Activated naive CD4-positive, alpha-beta T cell treated with anti-CD3 and anti-CD28 coated beads, Interleukin-2, amount 10 ng/mL, durations not matched to agents 7 days and 5 days (primary cell): ENCODE measurements around the gene CDKAL1.
"Not testable (repeated sequence)": the region's sequence is repeated elsewhere in the genome, so short reads cannot be mapped to it uniquely, and the experiment has no call there.

Experiments
- CTCF ChIA-PET: fragments of 350-600 bp; sonication (Branson Sonifier 250); formaldehyde crosslinking; loops from one replicate; lab custom pipeline; 2021; ENCODE audit warnings: antibody characterized with exemption; lab: Charles Lee
- DNase-seq: peaks from one replicate; pipeline ENCODE4 v3.0.0-alpha.2; 2020
- H3K27ac Mint-ChIP-seq: one replicate; pipeline ENCODE4 v1.8.0; 2021; ENCODE audit warnings: mild to moderate bottlenecking, moderate library complexity, mixed read lengths
- H3K27me3 Mint-ChIP-seq: one replicate; pipeline ENCODE4 v1.8.0; 2021; ENCODE audit warnings: mild to moderate bottlenecking, mixed read lengths
- H3K36me3 Mint-ChIP-seq: one replicate; pipeline ENCODE4 v1.8.0; 2021; ENCODE audit warnings: mixed read lengths
- H3K4me1 Mint-ChIP-seq: one replicate; pipeline ENCODE4 v1.8.0; 2021; ENCODE audit warnings: mixed read lengths
- H3K4me3 Mint-ChIP-seq: one replicate; pipeline ENCODE4 v1.8.0; 2021; ENCODE audit warnings: mild to moderate bottlenecking, moderate library complexity, mixed read lengths
- H3K9me3 Mint-ChIP-seq: one replicate; pipeline ENCODE4 v1.8.0; 2021; ENCODE audit warnings: mixed read lengths

Gene CDKAL1

GRCh38 chr6:21188505-21189223, 654.4 kb downstream of the CDKAL1 start:
- Mint-ChIP-seq H3K27me3 (no peaks in the 10 kb centered on the region), H3K4me1 (peaks cover 13% of the 10 kb centered on the region), H3K36me3 (no peaks in the 10 kb centered on the region), H3K9me3 (peaks cover 1% of the 10 kb centered on the region), H3K27ac (no peak overlapping the region), H3K4me3 (no peak overlapping the region)
- DNase-seq: no peak
- CTCF ChIA-PET: no interaction called here

- no peak overlapping the region for H3K4me3 Mint-ChIP-seq
- peaks cover 2% of the 10 kb centered on the region for H3K9me3 Mint-ChIP-seq
- H3K27me3 Mint-ChIP-seq: no peaks in the 10 kb centered on the region
- no peak for DNase-seq
- H3K4me1 Mint-ChIP-seq: peaks cover 13% of the 10 kb centered on the region
- H3K27ac Mint-ChIP-seq: no peak overlapping the region
- H3K36me3 Mint-ChIP-seq: no peaks in the 10 kb centered on the region
- CTCF ChIA-PET: interaction anchor here (0.6 to 0.7 kb wide), 2 partner anchors 12 to 399 kb away, joined by 3 to 4 read pairs; no protein-coding TSS in a partner anchor
These were observed 655.5 kb downstream of the CDKAL1 start for GRCh38 chr6:21189759-21190158.

- H3K27ac Mint-ChIP-seq: no peak overlapping the region
- H3K27me3 Mint-ChIP-seq: no peaks in the 10 kb centered on the region
- peaks cover 2% of the 10 kb centered on the region for H3K9me3 Mint-ChIP-seq
- DNase-seq: no peak
- H3K4me1 Mint-ChIP-seq: peaks cover 13% of the 10 kb centered on the region
- CTCF ChIA-PET: no interaction called here
- no peaks in the 10 kb centered on the region for H3K36me3 Mint-ChIP-seq
- no peak overlapping the region for H3K4me3 Mint-ChIP-seq
These were observed 656.4 kb downstream of the CDKAL1 start for GRCh38 chr6:21190701-21191100.

- no peaks in the 10 kb centered on the region for H3K36me3 Mint-ChIP-seq
- no peak overlapping the region for H3K4me3 Mint-ChIP-seq
- CTCF ChIA-PET: no interaction called here
- no peak for DNase-seq
- peaks cover 2% of the 10 kb centered on the region for H3K9me3 Mint-ChIP-seq
- no peaks in the 10 kb centered on the region for H3K27me3 Mint-ChIP-seq
- H3K4me1 Mint-ChIP-seq: peaks cover 14% of the 10 kb centered on the region
- no peak overlapping the region for H3K27ac Mint-ChIP-seq
These were observed 659.7 kb downstream of the CDKAL1 start for GRCh38 chr6:21193790-21194475.

GRCh38 chr6:21195301-21195700, 661.0 kb downstream of the CDKAL1 start:
- H3K27ac Mint-ChIP-seq, H3K36me3 Mint-ChIP-seq, H3K9me3 Mint-ChIP-seq, H3K27me3 Mint-ChIP-seq, DNase-seq, CTCF ChIA-PET, H3K4me3 Mint-ChIP-seq: not testable (repeated sequence)
- peaks cover 12% of the 10 kb centered on the region for H3K4me1 Mint-ChIP-seq

- no peaks in the 10 kb centered on the region for H3K36me3 Mint-ChIP-seq
- CTCF ChIA-PET: no interaction called here
These were observed 663.9 kb downstream of the CDKAL1 start for GRCh38 chr6:21198032-21198640.

GRCh38 chr6:21199262-21199661, 665.0 kb downstream of the CDKAL1 start:
- no peak overlapping the region for H3K4me3 Mint-ChIP-seq
- no peaks in the 10 kb centered on the region for H3K36me3 Mint-ChIP-seq
- no peak overlapping the region for H3K27ac Mint-ChIP-seq
- H3K4me1 Mint-ChIP-seq: peaks cover 4% of the 10 kb centered on the region
- CTCF ChIA-PET: no interaction called here
- H3K9me3 Mint-ChIP-seq: no peaks in the 10 kb centered on the region
- DNase-seq: no peak
- H3K27me3 Mint-ChIP-seq: no peaks in the 10 kb centered on the region

More at GRCh38 chr6:21198032-21198640, 663.9 kb downstream of the CDKAL1 start:
- no peak overlapping the region for H3K27ac Mint-ChIP-seq
- H3K4me1 Mint-ChIP-seq: peaks cover 4% of the 10 kb centered on the region
- H3K4me3 Mint-ChIP-seq: no peak overlapping the region
- peaks cover 2% of the 10 kb centered on the region for H3K9me3 Mint-ChIP-seq
- DNase-seq: no peak
- H3K27me3 Mint-ChIP-seq: no peaks in the 10 kb centered on the region

- H3K27me3 Mint-ChIP-seq: no peaks in the 10 kb centered on the region
- peaks cover 4% of the 10 kb centered on the region for H3K4me1 Mint-ChIP-seq
- peaks cover 2% of the 10 kb centered on the region for H3K36me3 Mint-ChIP-seq
- H3K4me3 Mint-ChIP-seq: no peak overlapping the region
- H3K9me3 Mint-ChIP-seq: peaks cover 3% of the 10 kb centered on the region
- DNase-seq: no peak
- no peak overlapping the region for H3K27ac Mint-ChIP-seq
- CTCF ChIA-PET: no interaction called here
These were observed 666.0 kb downstream of the CDKAL1 start for GRCh38 chr6:21200134-21200870.

- Mint-ChIP-seq H3K4me3 (no peak overlapping the region), H3K4me1 (peaks cover 4% of the 10 kb centered on the region), H3K27me3 (no peaks in the 10 kb centered on the region), H3K36me3 (peaks cover 3% of the 10 kb centered on the region), H3K27ac (no peak overlapping the region), H3K9me3 (peaks cover 4% of the 10 kb centered on the region)
- DNase-seq: no peak
- CTCF ChIA-PET: interaction anchor here (1.1 kb wide), 1 partner anchor 11 kb away, joined by 4 read pairs; no protein-coding TSS in a partner anchor
These were observed 666.9 kb downstream of the CDKAL1 start for GRCh38 chr6:21201187-21201586.

GRCh38 chr6:21201637-21202350, 667.5 kb downstream of the CDKAL1 start:
- no peak for DNase-seq
- Mint-ChIP-seq H3K9me3 (peaks cover 4% of the 10 kb centered on the region), H3K4me1 (peaks cover 4% of the 10 kb centered on the region), H3K27me3 (no peaks in the 10 kb centered on the region), H3K36me3 (peaks cover 7% of the 10 kb centered on the region), H3K27ac (no peak overlapping the region), H3K4me3 (no peak overlapping the region)
- CTCF ChIA-PET: interaction anchor here (0.9 to 1.2 kb wide), 3 partner anchors 9 to 387 kb away, joined by 3 to 4 read pairs (median 4); no protein-coding TSS in a partner anchor

- CTCF ChIA-PET: interaction anchor here (0.9 to 1.2 kb wide), 2 partner anchors 10 to 387 kb away, joined by 3 to 4 read pairs; no protein-coding TSS in a partner anchor
- Mint-ChIP-seq H3K9me3 (peaks cover 4% of the 10 kb centered on the region), H3K27me3 (no peaks in the 10 kb centered on the region), H3K27ac (no peak overlapping the region), H3K4me3 (no peak overlapping the region), H3K4me1 (peaks cover 4% of the 10 kb centered on the region), H3K36me3 (peaks cover 8% of the 10 kb centered on the region)
- no peak for DNase-seq
These were observed 668.3 kb downstream of the CDKAL1 start for GRCh38 chr6:21202521-21202920.

- Mint-ChIP-seq H3K4me1 (no peaks in the 10 kb centered on the region), H3K4me3 (no peak overlapping the region), H3K27me3 (no peaks in the 10 kb centered on the region), H3K36me3 (peaks cover 14% of the 10 kb centered on the region), H3K9me3 (peaks cover 4% of the 10 kb centered on the region), H3K27ac (no peak overlapping the region)
- CTCF ChIA-PET: no interaction called here
- DNase-seq: no peak
These were observed 670.7 kb downstream of the CDKAL1 start for GRCh38 chr6:21204951-21205350.

- DNase-seq: no peak
- H3K9me3 Mint-ChIP-seq: peaks cover 4% of the 10 kb centered on the region
- no peak overlapping the region for H3K27ac Mint-ChIP-seq
- CTCF ChIA-PET: no interaction called here
- H3K4me1 Mint-ChIP-seq: no peaks in the 10 kb centered on the region
- no peaks in the 10 kb centered on the region for H3K27me3 Mint-ChIP-seq
- H3K4me3 Mint-ChIP-seq: no peak overlapping the region
- peaks cover 14% of the 10 kb centered on the region for H3K36me3 Mint-ChIP-seq
These were observed 674.0 kb downstream of the CDKAL1 start for GRCh38 chr6:21208081-21208795.
